Measurements from ENCODE around the gene FBXO27.
"Not testable (repeated sequence)": the region's sequence is repeated elsewhere in the genome, so short reads cannot be mapped to it uniquely, and the experiment has no call there.

The FBXO27 gene

GRCh38 chr19:39038098-39038497 is 5.7 kb upstream of the FBXO27 start:
- DNase-seq (ENCODE audit: low spot score), result peak; percentile 69

- DNase-seq (ENCODE audit: low spot score), result no peak
These were observed 4.8 kb upstream of the FBXO27 start for GRCh38 chr19:39037194-39037593.

- no peak for DNase-seq (ENCODE audit: low spot score)
These were observed 4.2 kb upstream of the FBXO27 start for GRCh38 chr19:39036581-39036980.

GRCh38 chr19:39031368-39032062 is 834 bp downstream of the FBXO27 start:
- DNase-seq (ENCODE audit: low spot score), result peak; percentile 67

- DNase-seq (ENCODE audit: low spot score), result no peak
These were observed 1.4 kb downstream of the FBXO27 start for GRCh38 chr19:39030854-39031367.

- DNase-seq (ENCODE audit: low spot score), result no peak
These were observed 7.3 kb downstream of the FBXO27 start for GRCh38 chr19:39024875-39025641.

- DNase-seq (ENCODE audit: low spot score), result no peak
These were observed 11.3 kb downstream of the FBXO27 start for GRCh38 chr19:39021063-39021462.

- DNase-seq (ENCODE audit: low spot score), result no peak
These were observed 14.7 kb downstream of the FBXO27 start for GRCh38 chr19:39017646-39018045.

- DNase-seq (ENCODE audit: low spot score), result no peak
These were observed 15.3 kb downstream of the FBXO27 start for GRCh38 chr19:39017026-39017425.

- DNase-seq (ENCODE audit: low spot score), result no peak
These were observed 18.3 kb downstream of the FBXO27 start for GRCh38 chr19:39014037-39014436.

- DNase-seq (ENCODE audit: low spot score), result no peak
These were observed 23.3 kb downstream of the FBXO27 start for GRCh38 chr19:39009001-39009400.

GRCh38 chr19:39008137-39008536 is 24.2 kb downstream of the FBXO27 start:
- no peak for DNase-seq (ENCODE audit: low spot score)

GRCh38 chr19:39007096-39007495 is 25.3 kb downstream of the FBXO27 start:
- DNase-seq (ENCODE audit: low spot score), result no peak

GRCh38 chr19:39004403-39004802 is 27.9 kb downstream of the FBXO27 start:
- DNase-seq (ENCODE audit: low spot score), result no peak

GRCh38 chr19:39003796-39004195 is 28.6 kb downstream of the FBXO27 start:
- DNase-seq (ENCODE audit: low spot score), result no peak

- DNase-seq (ENCODE audit: low spot score), result no peak
These were observed 29.2 kb downstream of the FBXO27 start for GRCh38 chr19:39003188-39003587.

- no peak for DNase-seq (ENCODE audit: low spot score)
These were observed 31.3 kb downstream of the FBXO27 start for GRCh38 chr19:39001041-39001440.

- not testable (repeated sequence) for DNase-seq (ENCODE audit: low spot score)
These were observed 34.8 kb downstream of the FBXO27 start for GRCh38 chr19:38997576-38997975.

- DNase-seq (ENCODE audit: low spot score), result peak; percentile 70
These were observed 39.1 kb downstream of the FBXO27 start for GRCh38 chr19:38993271-38993670.

- peak; percentile 40 for DNase-seq (ENCODE audit: low spot score)
These were observed 41.2 kb downstream of the FBXO27 start for GRCh38 chr19:38990949-38991697.

GRCh38 chr19:38989614-38990013 is 42.7 kb downstream of the FBXO27 start:
- DNase-seq (ENCODE audit: low spot score), result not testable (repeated sequence)

- peak; percentile 40 for DNase-seq (ENCODE audit: low spot score)
These were observed 43.2 kb downstream of the FBXO27 start for GRCh38 chr19:38989066-38989605.
